ENCODE data around the gene MAPKAPK2. TPM values are rescaled to one million over a fixed set of nuclear protein-coding genes. Genes with fewer than 3 reads are reported as not detected.

The MAPKAPK2 gene
- total RNA-seq, 1 donor from 2014 or later: 77.7 TPM

DNA sequence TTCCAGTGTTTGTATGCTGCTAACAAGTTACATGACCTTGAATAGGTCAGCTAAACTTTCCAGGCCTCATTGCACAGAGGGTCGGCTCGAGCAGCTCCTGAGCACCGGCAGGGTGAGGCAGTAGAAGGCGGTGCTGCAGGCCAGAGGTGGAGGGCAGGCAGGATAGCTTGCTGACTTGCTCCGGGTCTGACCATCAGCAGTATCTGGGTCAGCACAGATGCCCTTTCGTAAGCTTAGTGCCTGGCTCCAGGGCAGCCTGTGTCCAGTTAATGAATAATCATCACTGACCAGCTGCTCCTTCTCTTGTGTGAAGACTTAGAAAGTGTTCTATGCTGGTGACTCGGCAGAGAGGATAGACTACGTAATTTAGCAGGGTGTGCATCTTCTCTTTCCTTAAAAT lies 6.9 kb downstream of the MAPKAPK2 start:
- no peak overlapping the region for H3K4me3 Mint-ChIP-seq
- H3K27ac Mint-ChIP-seq (ENCODE audit: unreplicated experiment): no peak overlapping the region
- no peaks in the 10 kb centered on the region for H3K27me3 Mint-ChIP-seq (ENCODE audit: low read depth)
- TF ChIP-seq, protein P1, sequence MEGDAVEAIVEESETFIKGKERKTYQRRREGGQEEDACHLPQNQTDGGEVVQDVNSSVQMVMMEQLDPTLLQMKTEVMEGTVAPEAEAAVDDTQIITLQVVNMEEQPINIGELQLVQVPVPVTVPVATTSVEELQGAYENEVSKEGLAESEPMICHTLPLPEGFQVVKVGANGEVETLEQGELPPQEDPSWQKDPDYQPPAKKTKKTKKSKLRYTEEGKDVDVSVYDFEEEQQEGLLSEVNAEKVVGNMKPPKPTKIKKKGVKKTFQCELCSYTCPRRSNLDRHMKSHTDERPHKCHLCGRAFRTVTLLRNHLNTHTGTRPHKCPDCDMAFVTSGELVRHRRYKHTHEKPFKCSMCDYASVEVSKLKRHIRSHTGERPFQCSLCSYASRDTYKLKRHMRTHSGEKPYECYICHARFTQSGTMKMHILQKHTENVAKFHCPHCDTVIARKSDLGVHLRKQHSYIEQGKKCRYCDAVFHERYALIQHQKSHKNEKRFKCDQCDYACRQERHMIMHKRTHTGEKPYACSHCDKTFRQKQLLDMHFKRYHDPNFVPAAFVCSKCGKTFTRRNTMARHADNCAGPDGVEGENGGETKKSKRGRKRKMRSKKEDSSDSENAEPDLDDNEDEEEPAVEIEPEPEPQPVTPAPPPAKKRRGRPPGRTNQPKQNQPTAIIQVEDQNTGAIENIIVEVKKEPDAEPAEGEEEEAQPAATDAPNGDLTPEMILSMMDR (conservative IDR thresholded peaks at IDR 0.05): no peak
- no peak for DNase-seq (ENCODE audit: low read depth, low spot score)
- H3K4me1 Mint-ChIP-seq: peaks cover 80% of the 10 kb centered on the region
- no peaks in the 10 kb centered on the region for H3K36me3 Mint-ChIP-seq (ENCODE audit: low read depth)
- H3K9me3 Mint-ChIP-seq: no peaks in the 10 kb centered on the region

DNA sequence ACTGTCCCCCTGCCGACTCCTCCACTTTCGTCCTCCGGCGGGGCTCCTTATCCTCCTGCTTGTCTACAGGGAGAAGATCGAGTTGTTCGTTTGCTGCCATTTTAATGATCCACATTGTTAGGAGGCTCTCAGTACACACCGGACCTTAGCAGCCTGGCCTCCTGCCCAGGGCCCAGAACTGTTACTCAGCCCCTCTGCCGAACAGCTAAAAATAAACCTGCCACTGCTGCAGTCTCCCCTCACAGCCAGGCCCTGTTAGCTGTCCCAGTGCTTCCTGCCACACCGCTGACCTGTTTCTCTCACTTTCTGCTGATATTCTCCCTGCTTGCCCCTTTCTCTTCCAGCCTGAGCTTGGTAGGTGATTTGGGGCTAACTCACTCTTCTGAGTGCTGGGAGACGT lies 8.3 kb downstream of the MAPKAPK2 start:
- no peaks in the 10 kb centered on the region for H3K9me3 Mint-ChIP-seq
- no peak overlapping the region for H3K4me3 Mint-ChIP-seq
- TF ChIP-seq, protein P1 (conservative IDR thresholded peaks at IDR 0.05): no peak
- H3K4me1 Mint-ChIP-seq: peaks cover 74% of the 10 kb centered on the region
- no peak for DNase-seq (ENCODE audit: low read depth, low spot score)
- H3K36me3 Mint-ChIP-seq (ENCODE audit: low read depth): peaks cover 3% of the 10 kb centered on the region
- peak overlapping the region; percentile 24 for H3K27ac Mint-ChIP-seq (ENCODE audit: unreplicated experiment)
- no peaks in the 10 kb centered on the region for H3K27me3 Mint-ChIP-seq (ENCODE audit: low read depth)

DNA sequence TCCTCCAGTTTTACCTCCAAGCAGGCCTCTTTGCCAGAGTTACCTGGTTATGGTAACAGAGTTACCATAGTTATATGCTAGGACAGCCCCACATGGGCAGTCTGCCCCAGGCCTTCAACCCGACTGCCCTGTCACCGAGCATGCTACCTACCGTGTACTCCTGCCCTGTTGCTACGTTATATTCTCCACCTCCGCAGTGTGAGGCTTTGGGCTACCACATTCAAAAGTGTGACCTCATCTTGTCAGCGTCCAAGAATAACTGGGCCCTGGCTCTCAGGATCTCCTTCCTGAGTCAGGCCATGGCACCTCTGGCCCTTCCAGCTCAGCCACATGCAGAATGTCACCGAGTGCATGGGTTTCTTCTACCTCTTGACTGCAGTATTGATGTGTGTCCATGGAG lies 8.9 kb downstream of the MAPKAPK2 start:
- no peak overlapping the region for H3K27ac Mint-ChIP-seq (ENCODE audit: unreplicated experiment)
- DNase-seq (ENCODE audit: low read depth, low spot score): no peak
- H3K4me1 Mint-ChIP-seq: peaks cover 70% of the 10 kb centered on the region
- no peaks in the 10 kb centered on the region for H3K9me3 Mint-ChIP-seq
- peaks cover 3% of the 10 kb centered on the region for H3K36me3 Mint-ChIP-seq (ENCODE audit: low read depth)
- no peak overlapping the region for H3K4me3 Mint-ChIP-seq
- TF ChIP-seq, protein P1 (conservative IDR thresholded peaks at IDR 0.05): no peak
- H3K27me3 Mint-ChIP-seq (ENCODE audit: low read depth): no peaks in the 10 kb centered on the region

DNA sequence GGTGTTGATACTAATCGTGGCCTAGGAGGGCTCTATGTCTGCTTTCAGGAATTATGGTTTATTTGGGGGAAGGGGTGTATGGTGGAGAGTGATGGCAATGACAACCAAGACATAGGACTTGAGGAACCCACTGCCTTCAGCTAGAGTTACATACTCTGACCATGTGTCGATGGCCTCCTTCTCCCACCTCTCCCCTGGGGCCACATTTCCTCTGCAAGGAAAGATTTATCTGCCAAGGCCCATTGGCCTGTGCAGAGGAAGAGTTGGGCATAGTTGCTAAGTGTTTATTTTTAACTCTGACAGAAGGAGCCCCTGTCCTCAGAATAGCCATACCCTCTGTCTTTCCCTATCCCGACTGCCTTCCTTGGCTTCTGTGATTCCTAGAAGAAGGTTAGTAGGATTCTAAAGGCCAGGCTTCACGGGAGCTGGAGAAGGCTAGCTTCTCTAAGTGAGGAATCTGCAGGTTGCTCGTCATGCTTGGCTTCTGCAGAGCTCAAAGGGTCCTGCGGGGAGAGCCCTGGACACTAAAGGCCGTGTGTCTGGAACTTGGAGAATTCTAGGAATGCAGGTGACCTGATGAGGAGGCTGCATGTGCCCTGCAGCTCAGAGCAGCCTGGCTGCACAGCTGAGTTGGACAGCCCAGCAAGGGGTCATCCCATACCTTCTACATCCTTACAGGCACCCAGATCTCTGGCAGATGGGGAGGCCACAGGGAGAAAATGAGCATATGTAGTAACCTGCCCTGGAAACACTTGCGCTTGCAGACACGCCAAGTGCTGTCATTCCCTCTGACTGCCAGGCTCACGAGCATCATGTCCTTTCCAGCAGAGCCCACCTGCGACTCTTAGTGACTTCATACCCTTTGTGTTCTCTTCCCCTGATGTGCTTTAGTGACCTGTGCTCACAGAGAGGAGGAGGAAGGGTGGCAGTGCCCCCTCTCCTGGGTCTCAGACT lies 9.7 kb downstream of the MAPKAPK2 start:
- TF ChIP-seq, protein P1 (conservative IDR thresholded peaks at IDR 0.05): no peak
- H3K27ac Mint-ChIP-seq (ENCODE audit: unreplicated experiment): peak overlapping the region; percentile 29
- H3K36me3 Mint-ChIP-seq (ENCODE audit: low read depth): peaks cover 3% of the 10 kb centered on the region
- H3K4me1 Mint-ChIP-seq: peaks cover 62% of the 10 kb centered on the region
- no peaks in the 10 kb centered on the region for H3K27me3 Mint-ChIP-seq (ENCODE audit: low read depth)
- no peak overlapping the region for H3K4me3 Mint-ChIP-seq
- DNase-seq (ENCODE audit: low read depth, low spot score): no peak
- H3K9me3 Mint-ChIP-seq: no peaks in the 10 kb centered on the region

DNA sequence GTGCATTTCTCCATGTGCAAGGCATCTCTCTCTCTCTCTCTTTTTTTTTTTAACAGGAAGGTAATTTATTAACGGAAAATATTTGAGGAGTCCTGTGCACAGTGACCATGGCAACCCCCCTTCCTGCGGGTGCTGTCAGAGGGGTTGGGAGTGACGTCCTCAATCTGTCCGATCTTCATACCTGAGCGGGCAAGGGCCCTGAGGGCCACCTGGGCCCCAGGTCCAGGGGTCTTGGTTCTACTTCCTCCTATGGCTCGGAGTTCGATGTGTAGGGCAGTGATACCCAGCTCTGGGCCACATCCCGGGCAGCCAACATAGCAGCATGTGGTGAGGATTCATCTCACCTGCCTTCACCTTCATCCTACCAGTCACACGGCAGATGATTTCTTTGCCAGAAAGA lies 11.0 kb downstream of the MAPKAPK2 start:
- Mint-ChIP-seq H3K27ac (ENCODE audit: unreplicated experiment) (no peak overlapping the region), H3K4me1 (peaks cover 53% of the 10 kb centered on the region), H3K36me3 (ENCODE audit: low read depth) (peaks cover 3% of the 10 kb centered on the region), H3K4me3 (no peak overlapping the region), H3K9me3 (no peaks in the 10 kb centered on the region), H3K27me3 (ENCODE audit: low read depth) (no peaks in the 10 kb centered on the region)
- TF ChIP-seq, protein P1 (conservative IDR thresholded peaks at IDR 0.05): no peak
- DNase-seq (ENCODE audit: low read depth, low spot score): no peak

Measured in neural crest cell (in vitro differentiated cells).